Right cardiac atrium (tissue), 5 donors: ENCODE results near the gene C1orf74. TPM values are rescaled to one million over a fixed set of nuclear protein-coding genes. Genes with fewer than 3 reads are reported as not detected.

Experiments used
- ATAC-seq, 2 donors: fragments of 200-7000 bp; cut with Tn5 transposase; one replicate each; pipeline versions ENCODE4 v1.8.0 to v1.9.1; 2020; ENCODE audit warnings: moderate library complexity in 2 of 2, mild to moderate bottlenecking in 1 of 2
- DNase-seq, 3 donors: peaks; one replicate each; pipeline ENCODE4 v3.0.0-alpha.2; 2020
- H3K27ac ChIP-seq: one replicate; pipeline ENCODE4 v1.5.1; 2013; ENCODE audit warnings: mild to moderate bottlenecking, low read length, control low read depth, moderate library complexity
- H3K27me3 ChIP-seq: one replicate; pipeline ENCODE4 v1.6.1; 2013; ENCODE audit not compliant: control insufficient read depth, insufficient read depth
- H3K4me1 ChIP-seq: one replicate; pipeline ENCODE4 v1.6.1; 2013; ENCODE audit warnings: low read length; ENCODE audit not compliant: control insufficient read depth, insufficient read depth
- H3K4me3 ChIP-seq: one replicate; pipeline ENCODE4 v1.5.1; 2013; ENCODE audit warnings: low read length, control low read depth
- H3K9me3 ChIP-seq: one replicate; pipeline ENCODE4 v1.6.1; 2013; ENCODE audit warnings: low read length; ENCODE audit not compliant: control insufficient read depth
- WGBS: extraction: QIAGEN DNeasy Blood & Tissue Kit; methylation state at CpG from one replicate; pipeline ENCODE4 v1.1.7; 2013; 5-methylcytosine and 5-hydroxymethylcytosine counted together
- intact Hi-C, 4 donors: fragments of 100-400 bp; cut with DNase I; formaldehyde crosslinking; loops; one replicate each; pipeline versions ENCODE4 v1.11.0 to v1.14.0; 2022 to 2023
- polyA plus RNA-seq: library from polyadenylated mRNA; stranded (reverse); fragments of 200-250 nt; gene quantifications from one replicate; pipeline ENCODE4 v1.2.3, GENCODE V29; 2013
- total RNA-seq, 4 donors: library from RNA; stranded (reverse); fragmentation: NEBNext Ultra II Directional; extraction: Animal tissue kit (Norgen Biotek cat#: 25700); gene quantifications; one replicate each; pipeline ENCODE4 v1.2.1, GENCODE V29; 2021
- donor health status: healthy with polysubstance abuse.
- donor health status: DM: no; HTN: yes; CAD: no.
- donor health status: DM: no; HTN: no; CAD: no.
- donor health status: DM: no; HTN: yes; CAD: no; lungs with severe emphysema.
- donor health status: DM: yes; HTN: yes; CAD: no.

C1orf74 gene
- total and polyA plus RNA-seq, 5 donors = 1.4 to 3.3 (median 2.6) TPM

DNA sequence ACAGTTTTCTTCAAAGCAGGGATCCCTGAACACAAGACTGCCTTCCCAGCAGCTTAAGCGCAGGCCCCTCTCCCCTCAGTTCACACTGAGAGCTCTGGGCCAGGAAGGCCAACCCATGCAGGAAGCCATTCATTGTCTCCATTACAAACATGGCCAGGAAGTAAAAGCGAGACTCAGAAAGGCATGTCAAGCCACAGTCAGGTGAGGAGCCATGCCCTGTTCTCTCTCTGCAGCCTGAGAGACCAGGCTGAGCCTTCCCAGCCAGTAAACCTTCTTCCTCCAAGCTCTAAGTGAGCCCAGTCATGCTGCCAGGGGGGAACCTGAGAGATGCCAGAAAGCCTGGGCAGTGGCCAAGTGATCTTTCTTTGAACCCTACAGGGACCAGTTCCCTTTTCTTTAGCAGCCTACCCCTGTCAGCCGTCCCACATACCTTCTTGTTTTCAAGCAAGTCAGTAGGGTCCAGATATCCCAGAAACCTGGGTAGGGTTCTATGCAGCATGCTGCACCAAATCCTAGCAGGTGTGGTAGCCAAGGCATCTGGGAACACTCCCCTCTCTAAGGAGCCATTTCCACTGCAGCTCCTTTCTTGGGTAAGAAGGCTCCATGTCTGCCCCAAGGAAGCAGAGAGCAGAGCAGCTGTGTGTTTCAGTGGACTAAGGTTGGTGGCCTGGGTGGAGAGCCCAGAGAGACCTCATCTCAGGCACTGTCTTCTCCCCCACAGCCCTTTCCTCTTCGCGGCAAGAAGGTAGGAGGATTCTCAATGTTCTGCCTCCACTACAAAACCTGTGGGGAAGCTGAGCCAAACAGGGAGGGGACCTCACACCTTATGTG lies 27.5 kb downstream of the C1orf74 start:
- WGBS = 65% methylated on average over 5 of the region's 5 CpGs
- ATAC-seq = peak in 1 of 2 donors; percentile 40
- Histone ChIP-seq H3K27me3 (no peaks in the 10 kb centered on the region), H3K4me1 (no peaks in the 10 kb centered on the region), H3K27ac (no peak overlapping the region), H3K9me3 (no peaks in the 10 kb centered on the region), H3K4me3 (no peak overlapping the region)
- intact Hi-C loops = no loop called here
- DNase-seq = peak in 2 of 3 donors; percentile 47 to 65

GRCh38 chr1:209755926-209756614 lies 28.3 kb downstream of the C1orf74 start, which contains the start of gene TRAF3IP3:
Gene TRAF3IP3 (plus strand): TSS chr1:209756053. CDS start chr1:209760040, 3,987 bp downstream.
- DNase-seq (peak in 2 of 3 donors; percentile 54 to 66), ATAC-seq (peak in 1 of 2 donors; percentile 65)
- WGBS = 71% methylated on average over 10 of the region's 10 CpGs
- H3K9me3 ChIP-seq = no peaks in the 10 kb centered on the region
- H3K4me3 ChIP-seq = no peak within 1 kb of the TSS
- H3K4me1 ChIP-seq = no peaks in the 10 kb centered on the region
- H3K27me3 ChIP-seq = no peaks in the 10 kb centered on the region
- no peak within 1 kb of the TSS for H3K27ac ChIP-seq
- intact Hi-C loops = no loop called here

DNA sequence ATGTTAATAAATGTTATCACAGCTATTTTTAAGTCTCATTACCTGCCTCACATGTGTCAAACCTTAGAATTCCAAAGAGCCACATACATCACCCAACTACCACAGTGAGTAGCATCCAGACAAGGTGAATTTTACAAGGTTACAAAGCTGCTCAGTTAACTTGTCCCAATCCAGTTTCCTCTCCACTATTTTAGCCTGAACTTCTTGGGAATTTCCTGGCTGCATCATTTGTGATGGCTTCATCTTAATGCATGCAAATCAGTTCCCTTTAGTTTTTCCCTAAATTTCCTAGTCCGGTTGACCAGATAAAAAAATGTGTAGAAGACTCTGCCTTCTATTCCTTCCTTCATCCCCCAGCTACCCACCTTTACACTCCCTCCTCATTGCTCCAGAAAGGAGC lies 29.1 kb downstream of the C1orf74 start:
- no peaks in the 10 kb centered on the region for H3K9me3 ChIP-seq
- H3K27me3 ChIP-seq = no peaks in the 10 kb centered on the region
- 83% methylated on average over 1 of the region's 1 CpG for WGBS
- H3K4me1 ChIP-seq = no peaks in the 10 kb centered on the region
- no peak for ATAC-seq
- DNase-seq = no peak
- intact Hi-C loops = no loop called here
- H3K4me3 ChIP-seq = no peak overlapping the region
- no peak overlapping the region for H3K27ac ChIP-seq

DNA sequence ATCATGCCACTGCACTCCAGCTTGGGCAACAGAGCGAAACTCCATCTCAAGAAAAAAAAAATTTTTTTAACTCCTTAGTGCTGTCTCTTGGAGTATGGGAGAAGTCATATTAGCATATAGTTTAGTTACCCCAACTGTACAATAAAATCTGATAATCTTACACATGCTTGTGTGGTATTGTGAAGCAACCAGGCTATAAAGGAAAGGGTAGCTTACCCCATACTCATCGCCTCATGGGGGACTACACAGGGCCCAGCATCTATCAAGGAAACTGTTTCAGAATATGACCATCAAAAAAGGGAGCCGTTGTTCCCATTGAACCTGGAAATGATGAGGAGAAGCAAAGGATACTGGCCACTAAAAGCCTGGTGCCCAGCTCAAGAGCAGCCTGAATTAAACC lies 31.5 kb downstream of the C1orf74 start:
- DNase-seq = no peak
- H3K4me1 ChIP-seq = no peaks in the 10 kb centered on the region
- ATAC-seq = no peak
- no peaks in the 10 kb centered on the region for H3K9me3 ChIP-seq
- H3K27me3 ChIP-seq = no peaks in the 10 kb centered on the region
- intact Hi-C loops = no loop called here
- WGBS = 90% methylated on average over 3 of the region's 3 CpGs
- no peak overlapping the region for H3K27ac ChIP-seq
- no peak overlapping the region for H3K4me3 ChIP-seq

GRCh38 chr1:209751627-209752231 lies 32.6 kb downstream of the C1orf74 start:
- no peak overlapping the region for H3K27ac ChIP-seq
- no peak overlapping the region for H3K4me3 ChIP-seq
- no peaks in the 10 kb centered on the region for H3K27me3 ChIP-seq
- ATAC-seq (no peak), DNase-seq (no peak)
- 59% methylated on average over 5 of the region's 5 CpGs for WGBS
- H3K4me1 ChIP-seq = peaks cover 2% of the 10 kb centered on the region
- intact Hi-C loops = no loop called here
- no peaks in the 10 kb centered on the region for H3K9me3 ChIP-seq

DNA sequence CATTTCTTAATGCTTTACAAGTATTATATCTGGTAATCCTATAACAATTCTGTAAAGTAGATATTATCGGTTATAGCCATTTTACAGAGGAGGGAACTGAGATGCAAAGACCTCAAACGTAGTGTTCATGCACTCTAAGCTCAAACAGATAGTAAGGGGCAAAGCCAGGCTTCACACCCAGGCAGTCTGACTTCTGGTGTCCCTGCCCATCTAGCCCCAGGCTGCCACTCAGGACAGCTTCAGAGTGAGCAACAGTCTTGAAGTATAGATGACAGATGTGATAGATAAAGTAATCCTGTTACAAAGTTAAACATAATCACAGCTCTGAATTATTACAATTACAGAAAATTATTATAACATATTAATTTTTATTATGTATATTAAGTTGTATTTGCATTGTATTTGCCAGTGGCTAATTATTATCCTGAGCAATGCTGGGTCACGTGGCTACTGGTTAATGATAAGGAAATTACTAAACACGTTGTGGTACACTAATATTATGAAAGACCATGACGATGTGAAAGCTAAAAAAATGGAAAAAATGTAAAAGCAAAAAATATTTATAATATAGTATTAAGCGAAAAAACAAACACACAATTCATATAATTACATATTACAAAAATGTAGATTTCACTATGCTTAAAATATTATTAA lies 34.6 kb downstream of the C1orf74 start:
- no peaks in the 10 kb centered on the region for H3K9me3 ChIP-seq
- DNase-seq = no peak
- 65% methylated on average over 6 of the region's 6 CpGs for WGBS
- intact Hi-C loops = loop anchor here (2.0 to 10.0 kb wide), 5 partner anchors 52 to 173 kb away; no protein-coding TSS in a partner anchor
- H3K27ac ChIP-seq = no peak overlapping the region
- H3K4me1 ChIP-seq = peaks cover 2% of the 10 kb centered on the region
- no peak overlapping the region for H3K4me3 ChIP-seq
- ATAC-seq = no peak
- H3K27me3 ChIP-seq = no peaks in the 10 kb centered on the region

DNA sequence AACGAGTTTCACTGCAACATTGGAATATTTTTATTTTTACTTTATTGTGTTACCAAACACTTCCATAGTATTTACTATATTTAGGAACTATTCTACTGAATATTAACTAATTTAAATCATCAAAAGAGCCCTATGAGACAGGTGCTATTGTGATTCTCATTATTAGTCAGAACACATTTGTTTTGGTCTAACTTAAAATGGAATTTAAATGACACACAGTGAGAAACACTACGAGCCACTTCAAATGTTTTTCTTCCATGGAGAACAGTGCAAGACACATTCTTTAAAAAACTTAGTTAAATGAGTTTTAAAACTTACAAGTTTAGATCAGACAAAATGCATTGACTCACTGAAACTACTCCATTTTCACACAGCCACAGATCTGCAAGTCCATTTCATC lies 35.2 kb downstream of the C1orf74 start:
- peaks cover 2% of the 10 kb centered on the region for H3K4me1 ChIP-seq
- H3K27me3 ChIP-seq = no peaks in the 10 kb centered on the region
- intact Hi-C loops = loop anchor here (2.0 to 10.0 kb wide), 5 partner anchors 52 to 172 kb away; no protein-coding TSS in a partner anchor
- WGBS = 73% methylated on average over 2 of the region's 2 CpGs
- no peak overlapping the region for H3K4me3 ChIP-seq
- DNase-seq (no peak), ATAC-seq (no peak)
- no peak overlapping the region for H3K27ac ChIP-seq
- H3K9me3 ChIP-seq = no peaks in the 10 kb centered on the region

DNA sequence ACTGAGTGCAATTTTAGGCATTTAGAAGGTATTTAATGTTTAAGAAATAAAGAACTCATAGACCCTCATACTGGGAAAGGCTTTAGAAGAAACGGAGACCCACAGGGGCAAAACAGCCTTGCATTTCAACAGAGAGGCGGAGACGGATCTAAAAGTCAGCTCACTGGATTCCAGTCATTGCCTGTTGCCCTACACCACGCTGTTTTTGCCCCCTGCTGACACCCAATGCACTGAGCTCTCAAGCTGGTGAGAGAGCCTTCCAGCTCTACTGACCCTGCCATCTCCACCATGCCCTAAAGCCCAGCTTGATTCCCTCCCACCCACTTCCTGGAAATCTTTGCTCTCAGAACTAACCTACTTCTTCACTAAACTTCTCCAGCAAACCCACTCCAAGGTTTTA lies 35.7 kb downstream of the C1orf74 start:
- Histone ChIP-seq H3K4me1 (peaks cover 2% of the 10 kb centered on the region), H3K27ac (no peak overlapping the region), H3K9me3 (no peaks in the 10 kb centered on the region), H3K4me3 (no peak overlapping the region), H3K27me3 (no peaks in the 10 kb centered on the region)
- ATAC-seq (no peak), DNase-seq (no peak)
- intact Hi-C loops = loop anchor here (2.0 to 10.0 kb wide), 5 partner anchors 51 to 172 kb away; no protein-coding TSS in a partner anchor
- 68% methylated on average over 4 of the region's 4 CpGs for WGBS

- 12% methylated on average over 37 of the region's 37 CpGs for WGBS
- ATAC-seq = peak; percentile 97 to 99
- no peaks in the 10 kb centered on the region for H3K27me3 ChIP-seq
- peaks cover 7% of the 10 kb centered on the region for H3K4me1 ChIP-seq
- intact Hi-C loops = loop anchor here (2.0 to 10.0 kb wide), 5 partner anchors 50 to 171 kb away; no protein-coding TSS in a partner anchor
- no peaks in the 10 kb centered on the region for H3K9me3 ChIP-seq
- H3K4me3 ChIP-seq = no peak overlapping the region
- peak overlapping the region; percentile 38 for H3K27ac ChIP-seq
- DNase-seq = peak; percentile 91 to 95 (median 95)
Observed at GRCh38 chr1:209747580-209748262, 36.6 kb downstream of the C1orf74 start.
